SIG-M5 treated with dmso at 0.1 percent for 504 hours (cell line): ENCODE measurements around the gene AADAT.
"Not testable (repeated sequence)": the region's sequence is repeated elsewhere in the genome, so short reads cannot be mapped to it uniquely, and the experiment has no call there.

ENCODE experiments used
- DNase-seq: peaks from one replicate; lab custom pipeline; 2025; ENCODE audit not compliant: unreplicated experiment; lab: John Stamatoyannopoulos, UW

Gene AADAT

GRCh38 chr4:170089668-170090351 lies at the start of gene AADAT:
Gene AADAT (minus strand): TSS chr4:170089956. CDS start chr4:170089690, 266 bp downstream.
- peak; percentile 18 for DNase-seq

GRCh38 chr4:170138580-170139194 lies 48.9 kb upstream of the AADAT start:
- DNase-seq = peak; percentile 76

- no peak for DNase-seq
Observed at GRCh38 chr4:170137927-170138326, 48.2 kb upstream of the AADAT start.

GRCh38 chr4:170137466-170137865 lies 47.7 kb upstream of the AADAT start:
- DNase-seq = no peak

- no peak for DNase-seq
Observed at GRCh38 chr4:170134821-170135220, 45.1 kb upstream of the AADAT start.

- no peak for DNase-seq
Observed at GRCh38 chr4:170128219-170128804, 38.6 kb upstream of the AADAT start.

GRCh38 chr4:170127758-170128157 lies 38.0 kb upstream of the AADAT start:
- no peak for DNase-seq

- DNase-seq = no peak
Observed at GRCh38 chr4:170124406-170124805, 34.6 kb upstream of the AADAT start.

- peak; percentile 14 for DNase-seq
Observed at GRCh38 chr4:170122252-170122651, 32.5 kb upstream of the AADAT start.

- no peak for DNase-seq
Observed at GRCh38 chr4:170114636-170115035, 24.9 kb upstream of the AADAT start.

GRCh38 chr4:170114183-170114582 lies 24.4 kb upstream of the AADAT start:
- not testable (repeated sequence) for DNase-seq

GRCh38 chr4:170111546-170111945 lies 21.8 kb upstream of the AADAT start:
- DNase-seq = no peak

- DNase-seq = no peak
Observed at GRCh38 chr4:170111085-170111484, 21.3 kb upstream of the AADAT start.

- DNase-seq = no peak
Observed at GRCh38 chr4:170110285-170110672, 20.5 kb upstream of the AADAT start.

- DNase-seq = no peak
Observed at GRCh38 chr4:170109586-170110284, 20.0 kb upstream of the AADAT start.

- no peak for DNase-seq
Observed at GRCh38 chr4:170106900-170107299, 17.1 kb upstream of the AADAT start.

GRCh38 chr4:170102426-170102825 lies 12.7 kb upstream of the AADAT start:
- DNase-seq = no peak

- not testable (repeated sequence) for DNase-seq
Observed at GRCh38 chr4:170098171-170098570, 8.4 kb upstream of the AADAT start.

GRCh38 chr4:170097681-170098080 lies 7.9 kb upstream of the AADAT start:
- DNase-seq = no peak

GRCh38 chr4:170093973-170094535 lies 4.3 kb upstream of the AADAT start:
- DNase-seq = no peak

GRCh38 chr4:170091069-170091696 lies 1.4 kb upstream of the AADAT start:
- DNase-seq = no peak
